H1 (cell line): ENCODE data around the gene POLR2F. TPM values are rescaled to one million over a fixed set of nuclear protein-coding genes. Genes with fewer than 3 reads are reported as not detected.

ENCODE experiments used
- BCL11A ChIP-seq, 2 experiments: IDR thresholded peaks; one replicate each; pipeline ENCODE4 v1.6.1; 2011; ENCODE audit warnings: low read depth in 2 of 2, low read length in 2 of 2, mild to moderate bottlenecking in 2 of 2
- CBX8 ChIP-seq: fragments of 300-800, 300-1000 bp; sonication (generic); IDR thresholded peaks from 2 replicates; pipeline ENCODE4 v1.7.1; 2016; ENCODE audit warnings: low read depth, low read length, borderline replicate concordance
- CHD7 ChIP-seq: fragments of 300-600 bp; sonication (generic); IDR thresholded peaks from 2 replicates; pipeline ENCODE4 v1.7.1; 2012; ENCODE audit warnings: low read length, moderate library complexity, mild to moderate bottlenecking, inconsistent platforms; ENCODE audit not compliant: insufficient replicate concordance
- FOSL1 ChIP-seq: IDR thresholded peaks from 2 replicates; pipeline ENCODE4 v1.6.1; 2011; ENCODE audit warnings: mild to moderate bottlenecking, low read depth, low read length, moderate library complexity; ENCODE audit not compliant: insufficient read depth
- SP4 ChIP-seq: IDR thresholded peaks from 2 replicates; pipeline ENCODE4 v1.6.1; 2012; ENCODE audit warnings: low read length, inconsistent platforms
- TBP ChIP-seq: IDR thresholded peaks from 2 replicates; pipeline ENCODE4 v1.6.1; 2011; ENCODE audit warnings: low read depth, low read length, improper control_type of control experiment
- TCF12 ChIP-seq: IDR thresholded peaks from 2 replicates; pipeline ENCODE4 v1.6.1; 2011; ENCODE audit warnings: low read depth, mild to moderate bottlenecking, low read length
- polyA plus RNA-seq, 7 experiments: library from polyadenylated mRNA; depleted of rRNA in 3 of 7; stranded (reverse) in 5 of 7; unstranded in 2 of 7; fragments of >200 nt in 5 of 7; fragments of 200-250 nt in 2 of 7; gene quantifications; 1 replicate in 5 of 7; 2 replicates in 1 of 7; 4 replicates in 1 of 7; pipeline versions ENCODE4 v1.2.1 to v1.2.3, GENCODE V29; 2011 to 2013; ENCODE audit warnings: missing spikeins in 2 of 7, mixed read lengths in 2 of 7
- total RNA-seq: library from RNA; stranded (reverse); fragmentation: NEBNext Ultra II Directional; extraction: Animal tissue kit (Norgen Biotek cat#: 25700); gene quantifications from 2 replicates; pipeline ENCODE4 v1.2.1, GENCODE V29; 2021

Gene POLR2F
- total and polyA plus RNA-seq, 2 of the 8 experiments (the other 6 are each of a cell fraction or from before 2014, with no cell fraction given), result 150 to 176 TPM

DNA sequence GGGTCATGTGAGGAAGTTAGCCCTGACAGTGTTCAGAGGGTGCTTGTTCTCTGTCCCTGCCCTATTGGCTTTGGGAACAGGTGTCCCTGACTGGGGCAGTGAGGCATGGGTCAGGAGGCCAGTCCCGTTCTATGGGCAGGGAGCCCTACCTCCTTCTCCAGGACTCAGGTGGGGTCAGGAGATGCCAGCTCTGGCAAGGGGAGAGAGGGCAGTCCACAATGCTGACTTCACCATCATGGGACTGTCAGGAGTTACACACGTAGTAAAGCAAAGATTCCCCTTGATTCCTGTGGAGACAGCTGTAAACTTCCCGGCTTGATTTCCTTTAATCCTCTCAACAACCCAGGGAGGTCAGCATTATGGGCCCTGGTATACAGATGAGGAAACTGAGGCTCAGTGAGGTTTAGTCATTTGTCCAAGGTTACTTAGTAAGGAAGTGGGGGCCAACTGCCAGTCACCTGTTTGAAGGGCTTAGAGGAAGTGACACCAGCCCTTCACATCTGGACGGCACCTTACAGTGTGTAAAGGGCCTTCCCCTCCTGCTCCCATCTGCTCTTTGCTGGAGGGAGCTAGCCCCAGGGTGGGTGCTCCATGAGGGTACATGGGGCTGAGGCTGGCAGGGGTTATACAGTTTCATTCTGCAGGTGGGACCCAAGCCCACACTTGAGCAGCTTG is 35.5 kb upstream of the POLR2F start (continued):
- no peak for TF ChIP-seq TBP
- TF ChIP-seq TCF12, result no peak
- no peak for TF ChIP-seq SP4
- no peak for TF ChIP-seq BCL11A (IDR thresholded peaks at IDR 0.05; ENCODE audit: low read depth in 2 of 2, low read length in 2 of 2)
- no peak for TF ChIP-seq CBX8
- no peak for TF ChIP-seq FOSL1
- TF ChIP-seq CHD7, result no peak
